Effector CD4-positive, alpha-beta T cell (primary cell): ENCODE results near the gene ETNK1.

Source experiments
- DNase-seq: peaks from one replicate; pipeline ENCODE4 v3.0.0-alpha.2; 2020

Gene ETNK1

DNA sequence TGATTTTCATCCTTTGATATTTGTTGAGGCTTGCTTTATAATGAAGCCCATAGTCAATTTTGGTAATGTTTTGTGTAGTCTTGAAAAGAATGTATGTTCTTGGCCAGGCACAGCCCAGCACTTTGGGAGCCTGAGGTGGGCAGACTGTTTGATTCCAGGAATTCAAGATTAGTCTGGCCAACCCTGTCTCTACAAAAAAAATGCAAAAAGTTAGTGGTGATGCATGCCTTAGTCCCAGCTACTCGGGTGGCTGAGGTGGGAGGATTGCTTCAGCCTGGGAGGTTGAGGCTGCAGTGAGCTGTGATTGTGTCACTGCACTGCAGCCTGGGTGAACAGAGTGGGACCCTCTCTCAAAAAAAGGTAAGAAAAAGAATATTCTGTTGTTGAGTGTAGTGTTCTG is 10.8 kb downstream of the ETNK1 start:
- no peak for DNase-seq

DNA sequence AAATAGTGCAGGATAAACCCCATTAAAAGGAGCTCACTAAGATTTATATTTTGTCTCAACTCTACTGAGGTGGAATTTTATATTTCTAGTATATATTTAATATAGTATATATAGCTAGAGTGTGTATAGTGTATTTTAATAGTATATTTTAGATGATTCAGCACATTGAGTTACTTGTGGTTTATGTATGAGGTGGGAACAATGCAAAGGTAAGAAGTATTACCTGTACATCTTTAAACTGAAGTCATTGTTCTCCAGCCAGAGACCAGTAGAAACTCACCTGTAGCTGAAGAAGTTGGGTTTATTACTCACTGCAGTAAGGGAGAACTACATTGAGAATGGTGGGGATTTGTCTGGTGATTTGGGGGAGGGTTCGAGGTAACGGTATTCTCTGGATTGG is 15.9 kb downstream of the ETNK1 start:
- no peak for DNase-seq

DNA sequence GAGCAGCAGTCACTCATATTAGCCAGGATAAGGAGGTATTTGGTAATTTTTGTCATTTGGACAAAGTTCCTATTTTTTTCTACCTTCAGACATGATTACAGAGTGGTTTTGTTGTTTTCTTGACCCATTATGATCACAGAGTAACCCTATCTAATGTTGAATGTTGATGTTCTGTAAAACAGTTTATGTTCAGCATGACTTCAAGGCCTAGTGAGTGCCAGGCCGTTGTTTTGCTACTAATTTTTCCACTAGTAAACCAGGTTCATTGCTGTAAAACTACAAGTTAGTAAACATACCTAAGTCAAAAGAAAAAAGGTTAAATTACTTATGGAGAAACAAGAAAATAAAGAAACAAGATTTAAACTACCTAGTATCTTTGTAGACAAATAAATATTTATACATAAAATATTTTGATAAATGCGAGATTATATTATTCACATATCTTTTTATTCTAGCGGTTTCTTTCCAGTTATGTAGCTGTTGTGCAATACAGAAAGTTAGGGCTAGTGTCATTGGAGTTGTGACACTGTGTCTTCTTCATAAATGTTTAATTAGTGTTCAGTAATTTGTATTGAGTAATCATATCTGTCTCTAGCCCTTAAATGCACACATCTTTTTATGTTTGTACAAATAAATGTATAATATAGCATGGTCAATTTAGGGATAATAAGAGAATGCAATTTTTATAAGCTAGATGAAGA is 16.5 kb downstream of the ETNK1 start:
- no peak for DNase-seq

DNA sequence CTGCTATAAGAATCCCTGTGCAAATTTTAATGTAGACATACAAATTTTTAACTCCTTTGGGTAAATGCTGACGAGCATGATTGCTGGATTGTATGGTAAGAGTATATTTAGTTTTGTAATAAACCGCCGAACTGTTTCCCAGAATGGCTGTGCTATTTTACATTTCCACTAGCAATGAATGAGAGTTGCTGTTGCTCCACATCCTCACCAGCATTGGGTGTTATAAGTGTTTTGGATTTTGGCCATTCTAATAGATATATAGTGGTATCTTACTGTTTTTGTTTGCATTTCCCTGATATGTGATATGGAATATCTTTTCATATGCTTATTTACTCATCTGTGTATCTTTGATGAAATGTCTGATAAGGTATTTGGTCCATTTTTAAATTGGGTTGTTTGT is 23.7 kb downstream of the ETNK1 start:
- no peak for DNase-seq

DNA sequence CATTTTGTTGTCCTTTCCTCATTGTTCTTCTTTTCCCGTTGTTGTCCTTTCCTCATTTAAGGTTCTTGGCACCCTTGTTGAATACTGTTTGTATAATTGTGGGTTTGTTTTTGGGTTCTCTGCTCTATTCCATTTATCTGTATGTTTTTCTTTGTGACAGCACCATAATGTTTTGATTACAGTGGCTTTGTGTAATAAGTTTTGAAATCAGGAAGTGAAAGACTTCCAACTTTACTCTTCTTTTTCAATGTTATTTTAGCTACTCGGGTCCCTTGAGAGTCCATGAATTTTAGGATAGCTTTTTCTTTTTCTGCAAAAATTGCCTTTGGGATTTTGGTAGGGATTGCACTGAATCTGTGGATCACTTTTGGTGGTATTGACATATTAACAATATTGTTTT is 28.1 kb downstream of the ETNK1 start:
- no peak for DNase-seq

DNA sequence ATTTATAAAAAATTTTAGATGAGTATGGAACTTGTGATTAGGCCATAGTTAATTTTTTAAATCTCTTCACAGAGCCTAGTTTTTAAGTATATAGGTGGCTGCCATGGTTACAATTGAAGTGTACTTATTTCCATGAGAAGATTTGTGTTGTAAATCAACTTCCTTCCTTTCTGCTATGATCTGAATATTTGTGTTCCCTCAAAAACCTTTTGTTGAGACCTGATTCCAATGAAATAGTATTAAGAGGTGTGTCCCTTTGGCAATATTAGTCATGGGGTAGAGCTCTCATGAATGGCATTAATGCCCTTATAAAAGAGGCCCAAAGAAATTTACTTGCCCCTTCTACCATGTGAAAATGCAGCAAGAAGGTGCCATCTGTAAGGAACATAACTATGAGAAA is 28.8 kb downstream of the ETNK1 start:
- no peak for DNase-seq

DNA sequence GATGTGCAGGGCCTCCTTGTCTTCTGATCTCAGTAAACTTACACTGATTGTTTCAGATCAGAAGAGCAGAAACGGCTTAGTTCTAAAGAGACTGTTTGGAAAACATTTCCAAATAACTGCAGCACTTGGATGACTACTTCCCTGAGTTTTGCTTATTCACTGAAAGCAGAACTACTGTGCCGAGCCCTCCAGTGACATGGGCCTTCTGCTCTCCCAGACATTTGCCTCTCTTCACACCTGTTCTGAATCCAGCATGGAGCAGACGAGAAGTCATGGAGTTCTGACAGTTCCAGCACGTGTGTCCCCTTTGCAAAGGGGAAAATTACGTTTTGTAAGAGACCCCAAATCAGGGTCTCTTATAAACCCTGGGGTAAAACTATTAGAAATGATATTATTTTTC is 31.4 kb downstream of the ETNK1 start:
- no peak for DNase-seq

DNA sequence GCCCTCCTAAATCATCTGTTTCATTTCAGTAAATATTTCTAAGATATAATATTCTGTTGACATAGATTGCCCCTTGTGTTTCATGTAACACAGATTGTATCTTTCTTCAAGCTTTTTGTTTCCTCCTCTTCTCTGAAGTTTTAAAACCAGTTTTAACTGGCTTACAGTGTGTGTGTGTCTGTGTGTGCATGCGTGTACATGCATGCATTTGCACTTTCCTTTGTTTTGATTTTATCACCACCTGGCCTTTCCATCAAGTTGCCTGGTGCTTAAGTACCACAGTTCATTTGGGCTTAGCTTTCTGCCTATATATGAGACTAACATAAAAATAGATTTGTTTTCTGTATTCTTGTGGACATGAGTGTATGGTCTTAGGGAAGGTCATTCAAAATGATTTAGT is 31.9 kb downstream of the ETNK1 start:
- DNase-seq = no peak

DNA sequence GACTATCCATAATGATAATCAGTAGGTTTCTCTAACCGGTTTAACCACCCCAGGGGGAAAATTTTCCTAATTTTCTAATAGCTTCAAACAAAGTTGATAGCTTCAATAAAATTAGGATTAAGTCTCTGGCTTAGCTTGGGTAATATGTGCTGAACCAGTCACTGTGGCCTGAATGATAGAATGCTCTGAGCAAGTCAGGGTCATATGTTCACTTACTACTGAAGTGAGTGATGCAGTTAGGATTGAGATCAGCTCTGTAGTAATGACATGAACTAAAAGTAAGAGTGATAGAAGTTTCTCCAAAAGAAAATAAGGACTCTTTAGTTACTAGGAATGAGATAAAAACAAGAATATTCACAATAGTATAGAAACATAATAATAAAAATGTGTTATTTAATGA is 32.6 kb downstream of the ETNK1 start:
- DNase-seq = no peak

DNA sequence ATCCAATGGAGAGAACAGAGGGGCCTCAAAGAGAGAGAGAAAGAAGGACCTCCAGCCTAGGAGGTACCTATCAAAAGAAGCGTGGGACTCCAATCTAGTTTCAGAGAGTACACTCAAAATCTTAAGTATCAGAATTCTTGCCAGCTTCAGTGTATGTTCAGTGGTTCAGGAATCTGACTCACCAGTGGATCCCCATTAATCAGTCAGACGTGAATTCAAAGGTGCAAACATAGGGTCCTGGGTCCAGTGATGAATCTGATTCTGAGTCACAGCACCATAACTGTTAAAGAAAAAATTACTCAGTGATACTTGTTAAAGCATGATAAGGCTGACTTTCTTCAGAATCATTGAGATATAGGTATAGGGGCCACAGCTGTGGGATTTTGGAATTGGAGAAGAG is 33.2 kb downstream of the ETNK1 start:
- no peak for DNase-seq

DNA sequence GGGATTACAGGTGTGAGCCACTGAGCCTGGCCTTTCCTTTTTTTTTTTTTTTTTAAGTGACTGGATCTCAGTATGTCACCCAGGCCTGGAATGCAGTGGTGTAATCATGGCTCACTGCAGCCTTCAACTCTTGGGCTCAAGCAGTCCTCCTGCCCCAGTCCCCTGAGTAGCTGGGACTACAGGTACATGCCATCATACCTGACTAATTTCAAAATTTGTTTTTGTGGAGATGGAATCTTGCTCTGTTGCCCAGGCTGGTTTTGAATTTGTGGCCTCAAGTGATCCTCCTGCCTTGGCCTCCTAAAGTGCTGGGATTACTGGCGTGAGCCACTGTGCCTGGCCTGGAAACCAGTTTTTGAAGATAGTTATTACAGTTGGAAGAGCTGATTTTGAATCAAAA is 37.4 kb downstream of the ETNK1 start:
- DNase-seq = no peak

DNA sequence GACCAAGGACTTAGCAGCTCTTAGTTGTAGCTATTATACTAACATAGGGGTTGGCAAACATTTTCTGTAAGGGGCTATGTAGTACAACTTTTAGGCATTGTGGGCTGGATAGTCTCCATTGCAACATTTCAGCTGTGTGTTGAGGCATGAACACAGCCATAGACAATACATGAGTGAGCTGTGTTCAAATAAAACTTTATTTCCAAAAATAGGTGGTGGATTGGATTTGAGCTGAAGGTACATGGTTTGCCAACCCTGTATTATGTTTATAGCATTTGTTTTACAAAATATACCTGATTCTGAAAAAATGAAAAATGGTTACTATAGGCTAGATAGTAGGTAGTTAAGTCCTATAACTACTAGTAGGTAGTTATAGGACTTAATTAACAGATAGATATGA is 40.5 kb downstream of the ETNK1 start:
- DNase-seq = no peak

DNA sequence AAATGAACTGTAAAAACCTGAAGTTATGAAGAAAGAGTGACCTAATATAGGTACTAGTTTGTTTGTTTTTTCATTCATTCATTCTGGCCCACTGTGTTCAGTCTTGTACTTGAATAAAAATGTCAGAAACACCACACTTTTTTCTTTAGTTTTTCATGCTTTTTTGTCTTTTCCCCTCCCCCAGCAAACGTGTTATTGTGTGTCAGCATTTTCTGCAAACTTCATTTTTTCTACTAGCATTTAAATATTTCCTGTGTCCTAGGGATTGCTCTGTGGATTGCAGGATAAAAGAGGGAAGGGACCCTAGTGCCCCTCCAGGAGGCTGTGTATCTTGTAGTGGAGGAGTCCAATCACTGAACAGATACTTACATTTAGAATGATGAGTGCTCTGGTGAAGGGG is 42.2 kb downstream of the ETNK1 start:
- no peak for DNase-seq

DNA sequence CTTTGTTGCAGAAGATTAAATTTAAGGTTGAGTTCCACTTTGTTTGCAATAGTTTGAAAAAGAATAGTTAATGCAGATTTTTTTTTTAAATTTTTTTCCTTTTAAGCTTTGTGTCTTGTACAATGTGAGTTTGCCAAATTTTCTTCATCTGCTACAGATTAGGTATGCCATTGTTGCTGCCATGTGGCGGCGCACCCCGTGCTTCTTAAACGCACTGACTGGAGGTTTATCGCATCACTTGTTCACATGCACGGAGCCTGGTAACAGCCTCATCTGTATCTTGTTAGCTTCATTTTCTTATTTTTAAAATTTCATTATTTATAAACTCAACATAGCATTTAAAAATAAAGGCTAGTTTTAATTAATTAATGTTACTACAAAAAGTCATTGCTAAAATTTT is 43.5 kb downstream of the ETNK1 start:
- DNase-seq = no peak

DNA sequence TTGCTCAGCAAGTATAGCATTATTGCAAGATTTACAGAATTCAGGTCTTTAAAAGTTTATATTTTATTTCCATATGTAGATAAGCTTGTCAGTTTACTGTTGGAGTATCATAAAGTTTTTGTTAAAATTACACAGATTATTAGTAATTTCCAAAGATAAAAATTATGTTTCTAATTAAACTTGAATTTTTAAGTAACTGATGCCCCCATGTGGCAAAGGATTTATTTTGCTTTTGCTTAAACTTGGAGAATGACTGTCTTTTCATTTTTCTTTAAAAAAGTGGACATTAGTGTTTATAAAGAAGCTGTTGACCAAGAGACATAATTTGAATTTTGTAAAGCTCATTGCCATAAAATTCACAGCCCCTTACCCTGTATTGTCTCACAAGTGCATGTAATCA is 45.8 kb downstream of the ETNK1 start:
- DNase-seq = no peak

DNA sequence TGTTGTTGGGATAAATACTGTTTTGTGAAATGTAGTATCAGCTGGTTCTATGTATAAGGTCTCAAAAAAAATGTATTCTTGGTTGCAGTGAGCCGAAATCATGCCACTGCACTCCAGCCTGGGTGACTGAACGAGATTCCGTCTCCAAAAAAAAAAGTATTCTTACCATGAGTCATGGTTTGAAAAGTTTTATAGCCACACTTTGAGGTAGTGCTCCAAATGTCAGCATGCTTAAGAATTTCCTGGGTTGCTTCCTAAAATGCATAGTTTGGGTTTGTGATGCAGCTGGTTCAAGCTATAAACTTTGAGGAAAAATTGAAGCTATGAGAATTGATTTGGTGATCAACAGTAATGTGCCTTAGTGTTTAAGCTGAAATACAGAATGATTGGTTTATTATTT is 48.0 kb downstream of the ETNK1 start:
- no peak for DNase-seq

DNA sequence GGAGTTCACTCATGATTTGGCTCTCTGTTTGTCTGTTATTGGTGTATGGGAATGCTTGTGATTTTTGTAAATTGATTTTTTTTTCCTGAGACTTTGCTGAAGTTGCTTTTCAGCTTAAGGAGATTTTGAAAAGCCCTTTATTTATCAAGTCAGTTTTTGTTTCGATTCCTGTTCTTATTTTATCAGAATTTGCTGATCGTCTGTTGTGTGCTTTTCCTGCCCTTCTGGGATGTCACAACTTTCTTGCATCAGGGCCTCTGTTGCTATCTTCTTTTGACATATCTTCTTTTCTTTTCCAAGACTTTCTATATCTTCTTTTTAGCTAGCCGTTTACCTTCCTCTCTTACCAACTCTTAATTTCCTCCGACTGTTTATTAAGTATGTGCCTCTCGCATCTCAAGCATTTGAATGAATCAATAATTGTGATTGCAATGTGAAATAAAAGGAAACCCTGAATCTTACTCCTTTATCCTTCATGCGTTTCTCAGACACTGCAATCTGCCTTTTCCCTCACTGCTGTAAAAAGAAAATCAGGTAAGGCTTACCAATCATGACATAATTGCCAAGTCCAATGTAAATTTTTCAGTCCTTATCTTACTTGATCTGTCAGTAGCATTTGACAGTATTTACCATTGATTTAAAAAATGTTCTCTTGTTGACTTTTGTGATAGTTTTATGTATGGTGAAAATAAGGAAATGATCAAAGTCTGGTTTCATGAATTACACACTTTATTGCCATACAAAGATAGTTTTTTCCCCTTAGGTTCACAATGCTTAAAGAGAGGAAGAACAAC is 53.0 kb downstream of the ETNK1 start:
- DNase-seq = no peak

DNA sequence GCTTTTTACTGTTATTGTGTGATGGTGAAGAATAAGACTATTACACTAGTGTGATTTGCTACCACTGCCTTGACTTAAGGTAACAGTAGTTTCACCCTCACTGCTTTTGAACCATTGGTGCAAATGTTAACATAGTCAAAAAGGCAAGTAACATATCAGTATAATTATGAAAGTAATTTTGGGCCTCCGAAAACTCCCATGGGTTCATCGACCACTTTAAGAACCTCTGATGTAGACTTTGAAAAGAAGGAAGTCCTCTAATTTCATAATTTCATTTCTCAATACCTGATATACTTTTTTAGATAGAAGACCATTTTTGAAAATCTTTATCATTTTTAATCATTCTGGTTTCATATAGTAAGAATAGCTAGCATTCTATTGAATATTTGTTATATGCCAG is 57.7 kb downstream of the ETNK1 start:
- DNase-seq = no peak

DNA sequence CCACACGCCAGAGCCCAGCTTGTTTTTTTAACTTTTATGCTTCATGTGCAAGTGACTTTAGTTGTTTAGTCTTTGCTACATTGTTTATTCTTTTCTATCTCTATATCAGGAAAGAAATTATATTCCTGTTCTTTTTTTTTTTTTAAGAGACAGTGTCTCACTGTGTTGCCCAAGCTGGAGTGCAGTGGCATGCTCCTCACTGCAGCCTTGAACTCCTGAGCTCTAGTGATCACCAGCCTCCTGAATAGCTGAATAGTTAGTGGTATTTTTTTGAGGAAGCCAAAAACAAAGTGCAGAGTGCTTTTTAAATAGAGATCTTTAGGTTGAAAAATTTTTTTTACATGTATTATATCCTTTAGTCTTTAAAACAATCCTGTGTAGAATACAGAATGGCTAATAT is 58.2 kb downstream of the ETNK1 start:
- DNase-seq = no peak

DNA sequence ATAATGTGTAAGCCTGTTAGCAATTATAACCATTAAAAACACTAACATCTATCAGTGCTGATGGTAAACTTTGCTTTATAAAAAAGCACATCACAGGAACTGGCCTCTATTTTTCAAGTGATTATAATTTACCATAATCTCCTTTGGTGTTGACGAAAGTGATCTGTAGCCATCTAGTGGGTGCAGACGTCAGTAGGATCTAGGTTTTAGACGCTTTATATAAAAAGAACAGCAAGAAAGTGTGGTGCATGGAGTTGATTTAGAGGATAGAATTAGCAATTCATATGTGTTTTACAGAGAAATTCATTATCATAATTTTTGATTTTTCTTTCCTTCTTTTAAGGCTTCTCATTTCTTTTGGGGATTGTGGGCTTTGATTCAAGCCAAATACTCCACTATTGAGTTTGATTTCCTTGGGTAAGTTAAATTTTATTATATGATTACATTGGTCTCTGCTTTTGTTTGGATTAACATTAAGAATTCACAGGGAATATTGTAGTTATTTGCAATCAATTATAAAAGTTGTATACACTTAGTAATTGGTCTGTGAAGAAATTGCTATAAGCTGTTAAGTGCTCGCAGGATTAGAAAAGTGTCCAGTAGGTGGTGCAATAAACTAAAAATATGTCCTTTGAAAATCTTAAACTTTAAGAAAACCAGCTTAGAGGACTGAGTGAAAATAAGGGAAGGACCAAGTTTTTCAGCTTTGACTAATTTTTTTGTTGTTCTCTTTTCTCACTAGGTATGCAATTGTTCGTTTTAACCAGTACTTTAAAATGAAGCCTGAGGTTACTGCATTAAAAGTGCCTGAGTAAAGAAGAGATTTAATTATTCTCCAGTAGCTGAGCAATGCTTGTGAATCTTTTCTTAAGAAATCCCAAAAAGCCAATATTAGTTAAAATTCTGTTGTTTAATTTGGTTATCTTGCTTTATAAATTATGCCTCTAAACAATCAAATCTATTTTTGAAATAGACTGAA is 59.5 kb downstream of the ETNK1 start:
- DNase-seq = no peak

DNA sequence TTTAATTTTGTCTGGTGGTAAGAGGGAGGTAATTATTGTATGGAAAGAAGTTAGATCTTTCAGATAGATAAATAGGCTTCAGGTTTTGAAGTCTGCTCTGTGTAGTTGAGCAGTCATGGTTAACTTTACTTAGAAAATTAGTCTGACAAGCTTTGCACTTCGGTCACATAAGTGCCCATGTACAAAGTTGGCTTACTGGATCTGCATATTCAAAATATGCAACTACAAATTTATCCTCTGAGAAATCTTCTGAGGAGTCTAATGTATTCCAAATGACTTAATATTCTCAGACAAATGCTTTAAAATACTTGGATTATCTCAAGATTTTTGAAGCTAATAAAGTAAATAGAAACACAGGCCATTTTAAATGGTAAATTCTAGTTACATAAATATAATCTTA is 61.2 kb downstream of the ETNK1 start:
- DNase-seq = no peak

DNA sequence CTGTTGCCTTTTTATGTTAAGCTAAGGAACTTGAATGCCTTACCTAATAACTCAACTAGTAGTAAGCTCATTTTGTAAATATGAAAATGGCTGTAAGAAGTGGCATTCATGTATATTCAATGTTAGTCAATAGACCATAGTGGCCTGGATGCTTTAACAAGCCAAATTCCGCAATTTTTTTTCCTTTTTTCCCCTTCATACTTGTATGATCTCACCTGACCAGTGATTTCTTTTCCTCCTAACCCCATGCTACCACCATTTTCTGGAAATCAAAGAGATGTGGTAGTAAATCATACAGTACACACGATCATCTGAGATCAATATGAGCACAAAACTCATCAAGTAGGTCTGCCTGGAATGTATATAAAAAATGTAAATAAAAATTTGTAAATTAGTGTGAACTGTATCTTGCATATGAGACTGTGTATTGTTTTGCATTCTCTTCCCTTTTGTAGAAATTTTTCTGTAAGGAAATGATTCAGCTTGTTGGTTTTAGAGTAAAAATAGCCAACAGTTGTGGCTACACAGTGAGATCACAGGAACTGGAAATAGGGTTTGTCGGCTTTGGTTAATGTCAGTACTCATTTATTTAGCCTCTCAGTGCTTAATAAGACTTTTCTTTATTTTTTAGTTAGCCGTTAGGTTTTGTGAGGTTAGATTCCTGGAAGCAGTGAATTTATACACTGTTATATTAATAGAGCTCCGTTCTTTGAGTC is 62.5 kb downstream of the ETNK1 start:
- no peak for DNase-seq

DNA sequence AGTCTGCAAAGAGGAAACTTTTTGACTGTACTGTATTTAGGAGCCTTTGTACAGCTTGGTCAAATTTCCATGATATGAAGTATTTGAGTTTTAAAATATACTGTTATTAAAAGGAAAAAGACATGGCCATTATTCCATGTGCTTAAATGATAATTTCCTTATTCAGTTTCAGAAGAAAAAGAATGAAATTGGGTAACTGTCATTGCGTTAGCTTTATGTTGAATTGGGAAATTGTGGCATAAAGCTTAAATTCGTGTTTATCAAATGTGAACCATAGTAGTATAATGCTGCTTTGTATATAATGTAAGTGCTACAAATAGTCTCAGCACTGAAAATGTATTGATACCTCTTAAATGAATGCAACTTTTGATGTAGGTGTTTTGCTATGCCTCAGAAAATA is 64.9 kb downstream of the ETNK1 start:
- no peak for DNase-seq
